D721Med (cell line): ENCODE data around the gene SIGLEC12.
"Not testable (repeated sequence)": the region's sequence is repeated elsewhere in the genome, so short reads cannot be mapped to it uniquely, and the experiment has no call there.

Source experiments
- DNase-seq: peaks from one replicate; pipeline ENCODE4 v3.0.0; 2011; ENCODE audit warnings: low spot score; ENCODE audit not compliant: insufficient read length
- FAIRE-seq: peaks from 2 replicates; lab custom pipeline; 2011; peaks lifted over from hg19 to GRCh38; lab: Jason Lieb, UNC
- CTCF ChIP-seq: IDR thresholded peaks from 2 replicates; pipeline ENCODE4 v1.5.1; 2012; ENCODE audit warnings: mild to moderate bottlenecking, control low read depth; ENCODE audit not compliant: insufficient read depth; ENCODE audit errors: missing control alignments

The SIGLEC12 gene

GRCh38 chr19:51458051-51458645, 43.5 kb downstream of the SIGLEC12 start, which contains the start of gene SIGLEC8:
SIGLEC8 (minus strand) TSS chr19:51458454; CDS start chr19:51458387, 67 bp downstream.
- FAIRE-seq: no peak

GRCh38 chr19:51457351-51458013, 44.1 kb downstream of the SIGLEC12 start:
- DNase-seq: no peak
- no peak for FAIRE-seq
- no peak for TF ChIP-seq CTCF

More at GRCh38 chr19:51458051-51458645, 43.5 kb downstream of the SIGLEC12 start, which contains the start of gene SIGLEC8:
- no peak for TF ChIP-seq CTCF
- no peak for DNase-seq

GRCh38 chr19:51456541-51457290, 44.9 kb downstream of the SIGLEC12 start:
- TF ChIP-seq CTCF: no peak
- FAIRE-seq (no peak), DNase-seq (no peak)

- DNase-seq (no peak), FAIRE-seq (no peak)
- TF ChIP-seq CTCF: no peak
Measured at GRCh38 chr19:51450730-51451307, 50.8 kb downstream of the SIGLEC12 start.

GRCh38 chr19:51448411-51449016, 53.1 kb downstream of the SIGLEC12 start:
- FAIRE-seq (no peak), DNase-seq (no peak)
- TF ChIP-seq CTCF: no peak

GRCh38 chr19:51448011-51448410, 53.6 kb downstream of the SIGLEC12 start:
- no peak for DNase-seq
- no peak for FAIRE-seq
- no peak for TF ChIP-seq CTCF

GRCh38 chr19:51447510-51447909, 54.1 kb downstream of the SIGLEC12 start:
- not testable (repeated sequence) for DNase-seq, FAIRE-seq
